Progenitor cell of endocrine pancreas (in vitro differentiated cells): ENCODE data around the gene ACAP1. TPM values are rescaled to one million over a fixed set of nuclear protein-coding genes. Genes with fewer than 3 reads are reported as not detected.

Experiments
- DNase-seq: peaks from one replicate; pipeline ENCODE4 v3.0.0; 2021; ENCODE audit warnings: low spot score; ENCODE audit not compliant: unreplicated experiment
- H3K27ac Mint-ChIP-seq: 2 replicates; pipeline ENCODE4 v1.8.0; 2021; ENCODE audit warnings: mild to moderate bottlenecking, moderate library complexity, mixed read lengths
- H3K27me3 Mint-ChIP-seq: 2 replicates; pipeline ENCODE4 v1.8.0; 2021; ENCODE audit warnings: mixed read lengths
- H3K36me3 Mint-ChIP-seq: 2 replicates; pipeline ENCODE4 v1.8.0; 2022; ENCODE audit warnings: mixed read lengths; ENCODE audit not compliant: insufficient read depth
- H3K4me1 Mint-ChIP-seq: 2 replicates; pipeline ENCODE4 v1.8.0; 2021; ENCODE audit warnings: low read depth, mixed read lengths
- H3K4me3 Mint-ChIP-seq: 2 replicates; pipeline ENCODE4 v1.8.0; 2021; ENCODE audit warnings: low read depth, mild to moderate bottlenecking, moderate library complexity, mixed read lengths
- H3K9me3 Mint-ChIP-seq: 2 replicates; pipeline ENCODE4 v1.8.0; 2021; ENCODE audit warnings: low read depth, mixed read lengths
- CTCF ChIP-seq: fragments of 200-600 bp; sonication (generic); IDR thresholded peaks from one replicate; pipeline ENCODE4 v1.5.0; 2021; ENCODE audit warnings: antibody characterized with exemption, mild to moderate bottlenecking; ENCODE audit not compliant: unreplicated experiment
- total RNA-seq: library from RNA; stranded (reverse); gene quantifications from 2 replicates; pipeline ENCODE4 v1.2.1, GENCODE V29; 2021

Gene ACAP1
- total RNA-seq, 1 donor from 2014 or later, result 1.0 TPM

GRCh38 chr17:7355573-7355972 is 19.2 kb downstream of the ACAP1 start:
- H3K9me3 Mint-ChIP-seq, result no peaks in the 10 kb centered on the region

GRCh38 chr17:7356072-7356549 is 19.8 kb downstream of the ACAP1 start:
- peak; percentile 89 for TF ChIP-seq CTCF
- H3K27ac Mint-ChIP-seq, result no peak overlapping the region
- H3K9me3 Mint-ChIP-seq, result no peaks in the 10 kb centered on the region
- peaks cover 14% of the 10 kb centered on the region for H3K4me1 Mint-ChIP-seq
- H3K36me3 Mint-ChIP-seq, result no peaks in the 10 kb centered on the region
- H3K4me3 Mint-ChIP-seq, result no peak overlapping the region
- H3K27me3 Mint-ChIP-seq, result peaks cover 7% of the 10 kb centered on the region
- peak; percentile 75 for DNase-seq

More at GRCh38 chr17:7355573-7355972, 19.2 kb downstream of the ACAP1 start:
- Mint-ChIP-seq H3K27me3 (peaks cover 7% of the 10 kb centered on the region), H3K36me3 (no peaks in the 10 kb centered on the region), H3K4me1 (peaks cover 15% of the 10 kb centered on the region), H3K4me3 (no peak overlapping the region), H3K27ac (no peak overlapping the region)
- no peak for TF ChIP-seq CTCF
- DNase-seq, result no peak

GRCh38 chr17:7356756-7357155 is 20.4 kb downstream of the ACAP1 start:
- Mint-ChIP-seq H3K4me1 (peaks cover 11% of the 10 kb centered on the region), H3K27ac (no peak overlapping the region), H3K4me3 (no peak overlapping the region), H3K36me3 (no peaks in the 10 kb centered on the region), H3K27me3 (peaks cover 8% of the 10 kb centered on the region), H3K9me3 (no peaks in the 10 kb centered on the region)
- TF ChIP-seq CTCF, result no peak
- DNase-seq, result no peak

- H3K27me3 Mint-ChIP-seq, result peaks cover 11% of the 10 kb centered on the region
- no peak for TF ChIP-seq CTCF
- H3K27ac Mint-ChIP-seq, result no peak overlapping the region
- H3K4me3 Mint-ChIP-seq, result no peak overlapping the region
- H3K9me3 Mint-ChIP-seq, result no peaks in the 10 kb centered on the region
- no peaks in the 10 kb centered on the region for H3K36me3 Mint-ChIP-seq
- DNase-seq, result no peak
- H3K4me1 Mint-ChIP-seq, result peaks cover 9% of the 10 kb centered on the region
These were observed 21.1 kb downstream of the ACAP1 start for GRCh38 chr17:7357381-7357780.

GRCh38 chr17:7361906-7362305 is 25.6 kb downstream of the ACAP1 start:
- Mint-ChIP-seq H3K27ac (no peak overlapping the region), H3K4me1 (no peaks in the 10 kb centered on the region), H3K36me3 (no peaks in the 10 kb centered on the region), H3K9me3 (no peaks in the 10 kb centered on the region), H3K27me3 (peaks cover 14% of the 10 kb centered on the region), H3K4me3 (no peak overlapping the region)
- no peak for TF ChIP-seq CTCF
- no peak for DNase-seq
